Caki2 (cell line): ENCODE results near the gene RTKN2. TPM values are rescaled to one million over a fixed set of nuclear protein-coding genes. Genes with fewer than 3 reads are reported as not detected.

Experiments used
- DNase-seq: peaks from one replicate; pipeline ENCODE4 v3.0.0-alpha.2; 2015; ENCODE audit warnings: low read depth
- in situ Hi-C: cut with HindIII; loops from 2 replicates; pipeline ENCODE4 v1.10.0; 2016; ENCODE audit warnings: low sequenced_read_pairs, low pct_unique_long_range_greater_than_20kb, mixed read lengths
- total RNA-seq: library from RNA; depleted of rRNA; stranded (reverse); fragments of >200 nt; shearing (Covaris generic); gene quantifications from 2 replicates; pipeline ENCODE4 v1.2.3, GENCODE V29; 2014; ENCODE audit warnings: low replicate concordance

Gene RTKN2
- total RNA-seq, 1 experiment from 2014 or later: 3.6 TPM

GRCh38 chr10:62186999-62187675 lies 81.5 kb downstream of the RTKN2 start:
- in situ Hi-C loops: no loop called here
- DNase-seq: no peak

DNA sequence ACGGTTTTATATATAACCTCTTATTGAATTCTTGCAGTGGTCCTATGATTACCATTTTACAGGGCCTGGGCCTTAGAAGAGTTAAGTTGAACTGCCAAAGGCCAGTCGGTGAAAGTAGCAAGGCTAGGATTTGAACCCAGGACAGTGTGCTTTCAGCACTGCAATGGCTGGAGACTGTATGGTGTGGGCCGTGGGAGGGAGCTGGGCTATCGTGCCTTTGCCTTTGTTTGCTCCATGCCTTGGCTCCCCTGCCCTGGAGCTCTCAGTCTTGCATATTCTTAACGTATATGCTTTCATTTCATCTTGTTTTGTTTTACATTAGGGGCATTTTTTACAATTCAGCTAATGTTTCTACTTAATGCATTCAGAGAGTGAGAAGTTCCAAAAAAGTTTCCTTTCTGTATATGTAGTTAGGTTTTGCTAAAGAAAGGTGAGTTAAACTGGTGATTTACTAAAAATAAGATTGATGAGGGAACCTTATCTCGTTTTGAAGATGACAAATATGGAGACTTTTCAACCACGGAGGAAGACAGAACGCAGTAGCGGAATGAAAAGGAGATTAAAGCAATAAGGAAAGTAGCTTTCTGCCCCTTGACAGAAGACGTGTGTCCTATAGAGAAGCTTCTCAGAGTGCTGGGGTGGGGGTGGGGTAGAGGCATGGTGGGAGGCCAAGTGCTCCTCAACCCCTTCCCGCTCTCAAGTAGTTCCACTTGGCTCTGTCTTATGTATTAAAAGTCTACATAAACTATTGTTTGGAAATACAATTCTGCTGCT lies 82.5 kb downstream of the RTKN2 start:
- in situ Hi-C loops: no loop called here

GRCh38 chr10:62183857-62184795 lies 84.5 kb downstream of the RTKN2 start:
- in situ Hi-C loops: no loop called here
- DNase-seq: no peak

More for the DNA sequence above, 82.5 kb downstream of the RTKN2 start:
- no peak for DNase-seq

- in situ Hi-C loops: no loop called here
- no peak for DNase-seq
Measured at GRCh38 chr10:62183442-62183841, 85.2 kb downstream of the RTKN2 start.

GRCh38 chr10:62182595-62182994 lies 86.0 kb downstream of the RTKN2 start:
- in situ Hi-C loops: no loop called here
- no peak for DNase-seq

- in situ Hi-C loops: no loop called here
- DNase-seq: no peak
Measured at GRCh38 chr10:62182171-62182570, 86.5 kb downstream of the RTKN2 start.

- no peak for DNase-seq
- in situ Hi-C loops: no loop called here
Measured at GRCh38 chr10:62180677-62181076, 88.0 kb downstream of the RTKN2 start.

- DNase-seq: no peak
- in situ Hi-C loops: no loop called here
Measured at GRCh38 chr10:62178568-62178967, 90.1 kb downstream of the RTKN2 start.

DNA sequence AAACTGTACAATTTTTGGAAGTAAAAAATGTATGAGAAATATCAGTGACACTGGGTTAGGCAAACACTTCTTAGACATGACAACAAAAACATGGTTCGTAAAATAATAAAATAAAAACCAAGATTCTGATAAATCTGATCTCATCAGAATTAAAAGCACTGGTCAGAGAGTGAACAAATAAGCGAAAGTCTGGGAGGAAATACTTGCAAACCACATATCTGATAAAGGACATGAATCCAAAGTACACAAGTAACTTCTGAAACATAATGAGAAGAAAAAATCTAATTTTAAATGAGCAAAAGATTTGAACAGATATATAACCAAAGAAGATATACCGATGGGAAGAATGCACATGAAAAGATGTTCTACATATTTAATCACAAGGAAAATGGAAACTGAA lies 91.5 kb downstream of the RTKN2 start:
- no peak for DNase-seq
- in situ Hi-C loops: no loop called here

DNA sequence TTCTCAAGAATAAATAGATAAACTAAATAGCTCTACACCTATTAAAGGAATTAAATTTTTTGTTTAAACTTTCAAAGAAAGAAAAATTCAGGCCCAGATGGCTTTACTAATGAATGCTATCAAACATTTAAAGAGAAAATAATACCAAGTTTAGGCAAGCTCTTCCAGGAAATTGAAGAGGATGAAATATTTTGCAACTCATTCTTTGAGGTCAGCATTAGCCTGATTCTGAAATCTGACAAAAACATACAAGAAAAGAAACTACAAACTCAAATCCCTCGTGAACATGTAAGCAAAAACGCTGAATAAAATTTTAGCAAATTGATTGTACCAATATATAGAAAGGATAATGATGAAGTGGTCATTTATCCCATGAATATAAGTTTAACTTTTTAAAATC lies 93.4 kb downstream of the RTKN2 start:
- in situ Hi-C loops: no loop called here
- DNase-seq: no peak

- in situ Hi-C loops: no loop called here
Measured at GRCh38 chr10:62172465-62172864, 96.2 kb downstream of the RTKN2 start.

DNA sequence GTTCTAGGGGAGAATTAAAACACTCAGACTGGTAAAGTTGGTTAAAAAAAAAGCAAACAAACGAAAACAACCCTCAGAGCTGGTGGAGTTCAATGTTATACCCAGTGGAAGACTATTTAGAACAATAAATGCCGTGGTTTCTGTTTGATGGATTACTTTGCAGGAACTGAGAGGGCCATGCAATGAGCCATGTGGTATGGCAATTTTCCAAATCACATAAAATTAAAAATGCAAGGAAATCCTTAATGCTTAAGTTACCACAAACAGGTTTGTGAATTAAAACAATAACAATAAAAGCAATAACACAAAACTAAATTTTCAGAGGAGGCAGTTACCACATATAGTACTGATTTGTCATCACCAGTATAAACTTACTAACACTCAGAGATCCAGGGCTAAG lies 96.9 kb downstream of the RTKN2 start:
- DNase-seq: no peak
- in situ Hi-C loops: no loop called here

More at GRCh38 chr10:62172465-62172864, 96.2 kb downstream of the RTKN2 start:
- no peak for DNase-seq

- DNase-seq: no peak
- in situ Hi-C loops: no loop called here
Measured at GRCh38 chr10:62170732-62171131, 97.9 kb downstream of the RTKN2 start.

GRCh38 chr10:62166331-62167131 lies 102.1 kb downstream of the RTKN2 start:
- in situ Hi-C loops: no loop called here
- DNase-seq: no peak

- in situ Hi-C loops: no loop called here
- no peak for DNase-seq
Measured at GRCh38 chr10:62165803-62166202, 102.8 kb downstream of the RTKN2 start.

DNA sequence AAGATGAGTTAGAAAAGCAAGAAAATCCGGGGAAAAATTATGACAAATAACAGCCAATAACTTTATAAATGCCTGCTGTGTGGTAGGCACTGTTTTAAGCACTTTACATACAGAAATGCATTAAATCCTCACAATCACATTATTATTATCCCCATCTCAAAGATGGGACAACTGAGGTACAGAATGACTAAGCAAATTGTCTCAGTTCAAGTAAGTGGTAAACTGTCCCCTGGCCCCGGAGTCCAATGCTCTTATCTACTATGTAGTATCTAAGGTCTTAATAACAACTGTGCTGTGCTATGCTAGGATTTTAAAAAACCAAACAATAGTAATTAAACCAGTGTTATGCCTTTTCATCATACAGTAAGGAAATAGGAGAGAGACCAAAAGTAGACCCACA lies 105.6 kb downstream of the RTKN2 start:
- in situ Hi-C loops: no loop called here
- no peak for DNase-seq

DNA sequence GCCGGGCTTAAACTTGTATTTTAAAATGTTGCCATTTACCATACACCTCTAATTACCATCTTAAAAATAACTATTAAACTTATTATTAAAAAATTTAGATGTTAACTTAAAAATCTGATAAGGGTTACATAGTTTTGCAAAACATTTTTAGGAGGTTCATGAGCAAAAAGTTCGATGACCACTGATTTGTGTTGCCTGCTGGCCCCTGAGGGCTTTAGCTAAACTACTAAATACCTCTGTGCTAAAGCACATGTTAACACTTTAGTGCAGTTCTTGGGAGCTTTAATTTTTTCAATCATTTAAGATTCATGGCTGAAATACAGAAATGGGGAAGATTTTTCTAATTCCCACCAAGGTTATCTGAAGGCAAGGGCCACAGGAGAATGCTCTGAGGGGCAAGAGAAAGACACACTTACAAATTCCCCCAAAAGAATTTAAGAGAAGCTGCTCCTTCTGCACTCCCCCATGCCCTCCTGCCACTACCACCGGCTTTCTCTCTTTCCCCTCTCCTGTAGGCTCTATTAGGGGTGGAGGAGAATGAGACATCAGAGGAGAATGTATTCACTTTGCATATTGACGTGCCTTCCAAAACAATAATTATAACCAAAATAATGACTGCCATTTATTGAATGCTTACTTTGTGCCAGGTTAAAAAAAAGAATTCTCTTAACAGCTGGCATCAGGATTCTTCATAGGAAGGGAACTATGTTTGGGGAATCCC lies 106.2 kb downstream of the RTKN2 start:
- no peak for DNase-seq
- in situ Hi-C loops: no loop called here
